HEK293 (cell line): ENCODE measurements around the gene R3HDM2.

Experiments used
- ATF2 ChIP-seq: fragments of 450-650 bp; formaldehyde crosslinking; IDR thresholded peaks from 2 replicates; pipeline ENCODE4 v1.5.1; 2016; ENCODE audit warnings: missing biosample characterization, missing genetic modification characterization, low read depth
- KLF16 ChIP-seq: fragments of 450-650 bp; formaldehyde crosslinking; IDR thresholded peaks from 2 replicates; pipeline ENCODE4 v1.5.1; 2017; ENCODE audit warnings: missing biosample characterization, missing genetic modification characterization
- OVOL3 ChIP-seq: fragments of 450-650 bp; formaldehyde crosslinking; IDR thresholded peaks from 2 replicates; pipeline ENCODE4 v1.5.1; 2016; ENCODE audit warnings: missing biosample characterization, missing genetic modification characterization
- PRDM1 ChIP-seq: fragments of 450-650 bp; formaldehyde crosslinking; IDR thresholded peaks from 2 replicates; pipeline ENCODE4; 2016; ENCODE audit warnings: missing biosample characterization, missing genetic modification characterization
- SETDB1 ChIP-seq: IDR thresholded peaks from one replicate; pipeline ENCODE4 v1.6.1; 2017; ENCODE audit warnings: mild to moderate bottlenecking, low read length, moderate library complexity, mixed read lengths; ENCODE audit not compliant: insufficient read length
- YY2 ChIP-seq: fragments of 450-650 bp; formaldehyde crosslinking; IDR thresholded peaks from 2 replicates; pipeline ENCODE4 v1.5.1; 2016; ENCODE audit warnings: missing biosample characterization, missing genetic modification characterization
- ZBTB17 ChIP-seq: fragments of 450-650 bp; formaldehyde crosslinking; IDR thresholded peaks from 2 replicates; pipeline ENCODE4 v1.5.1; 2016; ENCODE audit warnings: missing biosample characterization, missing genetic modification characterization
- ZBTB21 ChIP-seq: fragments of 450-650 bp; formaldehyde crosslinking; IDR thresholded peaks from 2 replicates; pipeline ENCODE4 v1.5.1; 2017; ENCODE audit warnings: missing biosample characterization, missing genetic modification characterization
- ZBTB8A ChIP-seq: fragments of 450-650 bp; formaldehyde crosslinking; IDR thresholded peaks from 2 replicates; pipeline ENCODE4 v1.5.1; 2016; ENCODE audit warnings: missing biosample characterization, missing genetic modification characterization
- ZFP3 ChIP-seq: fragments of 450-650 bp; formaldehyde crosslinking; IDR thresholded peaks from 2 replicates; pipeline ENCODE4 v1.5.1; 2016; ENCODE audit warnings: low read depth, missing biosample characterization, missing genetic modification characterization
- ZNF155 ChIP-seq: fragments of 450-650 bp; formaldehyde crosslinking; IDR thresholded peaks from 2 replicates; pipeline ENCODE4 v1.5.1; 2016; ENCODE audit warnings: missing biosample characterization, missing genetic modification characterization
- ZNF157 ChIP-seq: fragments of 450-650 bp; formaldehyde crosslinking; IDR thresholded peaks from 2 replicates; pipeline ENCODE4 v1.5.1; 2016; ENCODE audit warnings: missing biosample characterization, missing genetic modification characterization
- ZNF16 ChIP-seq: fragments of 450-650 bp; formaldehyde crosslinking; IDR thresholded peaks from 2 replicates; pipeline ENCODE4 v1.5.1; 2016; ENCODE audit warnings: low read depth, missing biosample characterization, missing genetic modification characterization
- ZNF175 ChIP-seq: fragments of 450-650 bp; formaldehyde crosslinking; IDR thresholded peaks from 2 replicates; pipeline ENCODE4 v1.5.1; 2016; ENCODE audit warnings: missing biosample characterization, missing genetic modification characterization
- ZNF2 ChIP-seq: fragments of 450-650 bp; formaldehyde crosslinking; IDR thresholded peaks from 2 replicates; pipeline ENCODE4 v1.5.1; 2016; ENCODE audit warnings: missing biosample characterization, missing genetic modification characterization
- ZNF202 ChIP-seq: fragments of 450-650 bp; formaldehyde crosslinking; IDR thresholded peaks from 2 replicates; pipeline ENCODE4 v1.5.1; 2016; ENCODE audit warnings: missing biosample characterization, missing genetic modification characterization, borderline replicate concordance
- ZNF214 ChIP-seq: fragments of 450-650 bp; formaldehyde crosslinking; IDR thresholded peaks from 2 replicates; pipeline ENCODE4 v1.5.1; 2017; ENCODE audit warnings: missing biosample characterization, mild to moderate bottlenecking, missing genetic modification characterization, borderline replicate concordance
- ZNF23 ChIP-seq: fragments of 450-650 bp; formaldehyde crosslinking; IDR thresholded peaks from 2 replicates; pipeline ENCODE4 v1.5.1; 2016; ENCODE audit warnings: missing biosample characterization, missing genetic modification characterization, borderline replicate concordance
- ZNF26 ChIP-seq: fragments of 450-650 bp; formaldehyde crosslinking; IDR thresholded peaks from 2 replicates; pipeline ENCODE4 v1.5.1; 2016; ENCODE audit warnings: missing biosample characterization, missing genetic modification characterization
- ZNF311 ChIP-seq: fragments of 450-650 bp; formaldehyde crosslinking; IDR thresholded peaks from 2 replicates; pipeline ENCODE4 v1.5.1; 2017; ENCODE audit warnings: missing biosample characterization, missing genetic modification characterization, borderline replicate concordance
- ZNF350 ChIP-seq: fragments of 450-650 bp; formaldehyde crosslinking; IDR thresholded peaks from 2 replicates; pipeline ENCODE4 v1.5.0; 2017; ENCODE audit warnings: missing biosample characterization, mild to moderate bottlenecking, missing genetic modification characterization
- ZNF426 ChIP-seq: fragments of 450-650 bp; formaldehyde crosslinking; IDR thresholded peaks from 2 replicates; pipeline ENCODE4 v1.5.1; 2017; ENCODE audit warnings: missing biosample characterization, missing genetic modification characterization, mild to moderate bottlenecking, inconsistent platforms, moderate library complexity
- ZNF488 ChIP-seq: fragments of 450-650 bp; formaldehyde crosslinking; IDR thresholded peaks from 2 replicates; pipeline ENCODE4 v1.5.1; 2016; ENCODE audit warnings: missing biosample characterization, missing genetic modification characterization
- ZNF513 ChIP-seq: fragments of 450-650 bp; IDR thresholded peaks from 2 replicates; pipeline ENCODE4 v1.5.1; 2018; ENCODE audit warnings: missing biosample characterization, missing genetic modification characterization
- ZNF514 ChIP-seq: fragments of 450-650 bp; formaldehyde crosslinking; IDR thresholded peaks from 2 replicates; pipeline ENCODE4 v1.5.1; 2016; ENCODE audit warnings: missing biosample characterization, missing genetic modification characterization
- ZNF529 ChIP-seq: fragments of 450-650 bp; formaldehyde crosslinking; IDR thresholded peaks from 2 replicates; pipeline ENCODE4 v1.5.1; 2017; ENCODE audit warnings: missing genetic modification characterization, missing biosample characterization; ENCODE audit not compliant: insufficient replicate concordance
- ZNF548 ChIP-seq: fragments of 450-650 bp; formaldehyde crosslinking; IDR thresholded peaks from 2 replicates; pipeline ENCODE4 v1.5.1; 2016; ENCODE audit warnings: missing biosample characterization, missing genetic modification characterization
- ZNF626 ChIP-seq: fragments of 450-650 bp; sonication (Bioruptor Pico); formaldehyde crosslinking; IDR thresholded peaks from 2 replicates; pipeline ENCODE4 v1.5.1; 2018; ENCODE audit warnings: missing biosample characterization, missing genetic modification characterization, inconsistent platforms
- ZNF629 ChIP-seq: fragments of 450-650 bp; formaldehyde crosslinking; IDR thresholded peaks from 2 replicates; pipeline ENCODE4 v1.5.1; 2017; ENCODE audit warnings: missing biosample characterization, missing genetic modification characterization
- ZNF704 ChIP-seq: fragments of 450-650 bp; formaldehyde crosslinking; IDR thresholded peaks from 2 replicates; pipeline ENCODE4 v1.5.1; 2016; ENCODE audit warnings: missing biosample characterization, missing genetic modification characterization
- ZSCAN4 ChIP-seq: fragments of 450-650 bp; formaldehyde crosslinking; IDR thresholded peaks from 2 replicates; pipeline ENCODE4 v1.5.1; 2017; ENCODE audit warnings: missing biosample characterization, missing genetic modification characterization
- TF ChIP-seq, protein P1 (sequence below): sonication (generic); formaldehyde crosslinking; IDR thresholded peaks from 2 replicates; pipeline ENCODE4 v1.8.1; 2022; ENCODE audit warnings: mild to moderate bottlenecking, moderate library complexity, missing genetic modification reagents

Gene R3HDM2

GRCh38 chr12:57235017-57235727, 195.7 kb downstream of the R3HDM2 start (continued):
- TF ChIP-seq ZNF426 (tag by site-specific recombination) (no peak), ZBTB21 (no peak), ZNF26 (no peak), ATF2 (tag by site-specific recombination) (no peak), ZNF155 (tag by site-specific recombination) (no peak), ZNF626 (no peak), ZSCAN4 (tag by site-specific recombination) (no peak), ZNF2 (tag by site-specific recombination) (peak; percentile 41; the same call in 1 of the 2 replicates), ZNF214 (tag by site-specific recombination) (no peak), ZBTB17 (tag by site-specific recombination) (peak; percentile 78), OVOL3 (tag by site-specific recombination) (no peak), ZNF157 (tag by site-specific recombination) (no peak), ZNF23 (tag by site-specific recombination) (no peak), PRDM1 (tag by site-specific recombination) (no peak), ZFP3 (no peak), ZNF350 (tag by site-specific recombination) (no peak), ZNF311 (tag by site-specific recombination) (no peak), ZNF513 (tag by site-specific recombination) (0 out of 2 replicates have a peak, but pooled peaks have one; percentile 28), ZNF16 (tag by site-specific recombination) (peak; percentile 92), ZNF514 (tag by site-specific recombination) (no peak), ZNF175 (tag by site-specific recombination) (no peak), ZBTB8A (peak; percentile 94), SETDB1 (no peak), ZNF529 (tag by site-specific recombination) (no peak), YY2 (tag by site-specific recombination) (no peak), ZNF488 (tag by site-specific recombination) (no peak), ZNF629 (no peak), ZNF548 (no peak), ZNF202 (tag by site-specific recombination) (no peak), KLF16 (tag by site-specific recombination) (peak; percentile 79; the same call in 1 of the 2 replicates), ZNF704 (tag by site-specific recombination) (no peak)
- TF ChIP-seq, protein P1, sequence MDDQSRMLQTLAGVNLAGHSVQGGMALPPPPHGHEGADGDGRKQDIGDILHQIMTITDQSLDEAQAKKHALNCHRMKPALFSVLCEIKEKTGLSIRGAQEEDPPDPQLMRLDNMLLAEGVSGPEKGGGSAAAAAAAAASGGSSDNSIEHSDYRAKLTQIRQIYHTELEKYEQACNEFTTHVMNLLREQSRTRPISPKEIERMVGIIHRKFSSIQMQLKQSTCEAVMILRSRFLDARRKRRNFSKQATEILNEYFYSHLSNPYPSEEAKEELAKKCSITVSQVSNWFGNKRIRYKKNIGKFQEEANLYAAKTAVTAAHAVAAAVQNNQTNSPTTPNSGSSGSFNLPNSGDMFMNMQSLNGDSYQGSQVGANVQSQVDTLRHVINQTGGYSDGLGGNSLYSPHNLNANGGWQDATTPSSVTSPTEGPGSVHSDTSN (CRISPR knock-in tag) = no peak
